HG03565 (cell line): ENCODE measurements around the gene REEP3.
"Not testable (repeated sequence)": the region's sequence is repeated elsewhere in the genome, so short reads cannot be mapped to it uniquely, and the experiment has no call there.

Experiments used
- ATAC-seq: cut with Tn5 transposase; IDR thresholded peaks from one replicate; pipeline ENCODE4 v1.9.1; 2021; ENCODE audit warnings: mild to moderate bottlenecking, moderate library complexity; ENCODE audit not compliant: unreplicated experiment

REEP3 gene

DNA sequence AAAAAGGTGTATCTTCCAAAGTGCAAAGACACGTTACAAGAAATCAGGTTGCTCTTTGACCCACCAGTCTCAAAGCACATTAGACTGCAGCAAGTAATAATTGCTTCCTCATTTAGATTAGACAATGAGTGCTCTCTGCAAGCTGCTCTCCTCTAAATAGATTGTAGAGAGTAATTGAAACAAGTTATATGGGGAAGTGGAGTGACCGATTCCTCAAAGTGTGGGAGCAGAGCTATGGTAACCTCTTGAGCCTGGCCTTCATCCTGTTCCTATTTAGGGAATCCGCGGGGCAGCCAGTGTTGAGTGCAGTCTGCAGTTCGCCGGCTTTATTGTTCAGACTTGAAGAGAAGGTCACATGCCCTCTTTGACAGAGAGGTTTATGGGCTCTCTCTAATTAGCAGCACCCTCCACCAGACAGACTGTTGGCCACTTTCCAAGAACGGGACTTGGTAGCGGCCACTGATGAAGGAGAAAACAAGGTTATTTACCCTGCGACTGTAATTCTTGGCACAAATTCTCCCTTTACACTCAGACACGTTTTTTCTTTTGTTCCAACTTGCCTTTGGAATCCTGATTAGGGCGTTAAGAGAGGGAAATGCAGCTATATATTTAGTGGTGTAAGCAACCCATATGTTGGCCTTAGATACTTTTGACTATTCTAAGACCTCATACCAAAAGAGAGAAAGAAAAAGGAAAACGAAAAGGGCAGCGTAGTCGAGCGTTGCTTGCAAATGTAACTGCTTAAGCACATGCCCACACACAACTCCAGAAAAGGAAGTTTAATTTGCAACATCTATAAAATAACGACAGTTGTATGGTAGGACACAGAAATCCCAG lies 107.5 kb downstream of the REEP3 start:
- peak; percentile 24 for ATAC-seq

DNA sequence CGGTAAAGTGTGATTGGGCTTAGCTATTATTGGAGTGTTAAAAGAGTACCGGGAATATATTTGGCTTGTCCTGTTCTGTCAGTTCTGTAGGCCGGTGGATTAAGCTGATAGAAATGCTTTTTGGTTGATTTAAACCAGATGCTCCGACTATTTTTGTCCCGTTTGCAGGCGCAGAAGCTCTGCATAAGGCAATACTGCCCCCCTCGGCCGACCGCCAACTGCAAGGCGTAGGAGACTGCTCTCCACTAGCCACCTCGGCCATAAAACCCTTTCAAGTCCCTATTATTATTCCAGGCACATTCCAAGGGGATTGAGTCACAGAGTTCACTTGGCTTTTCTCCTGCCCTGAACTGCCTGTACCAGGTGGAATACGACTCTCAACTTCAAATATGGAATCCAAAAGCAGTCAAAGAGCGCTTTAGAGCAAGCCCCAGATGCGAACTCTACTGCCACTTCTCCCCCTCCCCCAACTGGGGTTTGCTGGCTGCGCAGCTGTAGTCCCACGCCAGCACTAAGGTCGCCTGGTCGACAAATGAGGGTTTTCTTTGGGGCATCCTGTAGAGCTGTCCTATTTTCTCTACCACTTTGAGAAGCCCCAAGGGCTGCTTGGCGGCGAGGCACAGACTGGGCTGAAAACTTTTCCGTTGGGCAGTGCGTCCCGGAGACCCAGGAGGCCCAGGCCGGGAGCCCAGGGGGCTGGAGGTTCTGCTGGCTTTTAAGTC lies 108.3 kb downstream of the REEP3 start:
- peak; percentile 34 for ATAC-seq

DNA sequence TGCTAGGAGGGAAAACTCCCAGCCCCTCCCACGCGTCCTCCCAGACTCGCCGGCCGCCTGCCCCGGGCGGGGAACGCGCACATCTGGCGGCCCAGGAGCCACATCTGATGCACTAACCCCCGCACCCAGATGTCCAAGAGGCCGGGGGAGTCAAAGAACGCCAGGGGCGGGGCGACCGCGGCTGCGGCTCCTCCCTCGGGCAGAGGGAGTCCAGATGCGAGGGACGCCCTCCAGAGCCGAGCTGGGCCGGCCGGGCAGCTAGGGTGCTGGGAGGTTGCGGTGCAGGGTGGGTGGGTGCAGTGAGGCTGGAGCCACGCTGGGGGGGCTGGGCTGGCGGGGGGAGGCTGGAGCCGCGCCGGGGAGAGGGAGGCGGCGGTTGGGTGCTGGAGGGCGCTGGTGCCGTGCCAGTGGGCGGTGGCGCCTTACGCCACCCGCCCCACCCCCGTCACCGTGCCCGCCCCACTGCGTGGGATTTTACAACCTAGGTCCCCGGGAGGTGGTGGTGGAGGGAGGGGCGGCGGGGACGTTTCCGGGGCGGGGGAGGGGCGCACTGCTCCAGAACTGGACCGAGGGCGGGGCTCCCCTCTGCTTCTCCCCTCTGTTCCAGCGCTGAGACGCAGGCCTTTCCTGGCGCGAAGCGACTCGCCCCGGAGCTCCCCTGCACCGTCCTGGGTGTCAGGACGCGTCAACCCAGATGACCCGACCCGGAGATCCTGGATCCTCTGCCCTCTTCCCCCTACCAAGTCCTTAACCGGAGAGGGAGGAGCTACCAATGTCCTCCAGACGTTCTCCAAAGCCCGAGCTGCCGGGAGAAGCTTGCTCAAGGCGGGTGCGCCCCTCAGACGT lies 109.1 kb downstream of the REEP3 start:
- ATAC-seq: peak; percentile 41

DNA sequence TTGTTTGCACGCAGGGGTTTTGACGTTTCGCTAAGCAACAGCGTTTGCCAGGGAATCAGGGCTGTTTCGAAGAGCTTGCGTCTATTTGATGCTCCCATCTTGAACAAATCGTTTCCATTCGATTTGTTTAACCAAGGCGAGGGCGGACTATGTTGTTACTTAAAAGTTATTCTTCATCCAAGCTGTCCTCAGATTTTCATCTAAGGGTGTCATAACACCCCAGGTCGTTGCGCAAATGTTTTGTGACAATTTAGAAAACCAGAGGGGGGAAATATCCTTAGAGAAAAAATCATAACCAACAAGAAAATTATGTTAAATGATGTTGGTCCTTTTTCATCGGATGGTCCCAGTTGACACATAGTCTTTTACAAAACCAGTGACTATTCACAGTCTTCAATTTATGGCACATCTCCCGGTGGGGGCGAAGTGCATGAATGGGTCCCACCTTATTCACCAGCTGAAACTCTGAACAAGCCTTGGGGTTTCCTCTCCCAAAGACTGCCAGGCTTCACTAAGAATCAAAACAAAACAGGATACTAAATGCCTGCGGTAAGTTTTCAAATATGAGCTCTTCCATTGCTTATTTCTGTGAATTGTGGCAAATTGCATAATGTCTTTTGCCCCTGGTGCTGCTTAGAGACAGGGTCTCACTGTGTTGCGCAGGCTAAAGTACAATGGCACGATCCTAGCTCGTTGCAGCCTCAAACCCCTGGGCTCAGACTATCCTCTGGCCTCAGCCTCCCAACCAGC lies 109.9 kb downstream of the REEP3 start:
- ATAC-seq: no peak

DNA sequence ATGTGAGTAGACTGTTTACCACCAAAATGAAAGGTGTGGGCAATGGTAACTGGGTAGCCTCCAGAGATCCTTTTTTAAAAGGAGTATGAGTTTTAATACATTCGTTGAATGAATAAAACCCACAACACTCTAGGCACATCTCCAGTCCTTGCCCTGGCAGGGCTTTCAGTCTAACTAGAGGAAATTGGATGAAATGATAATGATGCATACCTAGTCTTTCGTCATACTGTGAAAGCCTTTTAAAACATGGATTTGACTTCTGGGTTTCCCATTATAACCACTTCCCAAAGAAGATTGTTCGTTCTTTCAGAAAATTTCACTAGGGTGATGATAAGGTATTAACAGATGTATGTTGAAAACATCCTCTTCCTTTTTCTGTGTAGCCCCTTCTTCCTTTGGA lies 110.8 kb downstream of the REEP3 start:
- no peak for ATAC-seq

DNA sequence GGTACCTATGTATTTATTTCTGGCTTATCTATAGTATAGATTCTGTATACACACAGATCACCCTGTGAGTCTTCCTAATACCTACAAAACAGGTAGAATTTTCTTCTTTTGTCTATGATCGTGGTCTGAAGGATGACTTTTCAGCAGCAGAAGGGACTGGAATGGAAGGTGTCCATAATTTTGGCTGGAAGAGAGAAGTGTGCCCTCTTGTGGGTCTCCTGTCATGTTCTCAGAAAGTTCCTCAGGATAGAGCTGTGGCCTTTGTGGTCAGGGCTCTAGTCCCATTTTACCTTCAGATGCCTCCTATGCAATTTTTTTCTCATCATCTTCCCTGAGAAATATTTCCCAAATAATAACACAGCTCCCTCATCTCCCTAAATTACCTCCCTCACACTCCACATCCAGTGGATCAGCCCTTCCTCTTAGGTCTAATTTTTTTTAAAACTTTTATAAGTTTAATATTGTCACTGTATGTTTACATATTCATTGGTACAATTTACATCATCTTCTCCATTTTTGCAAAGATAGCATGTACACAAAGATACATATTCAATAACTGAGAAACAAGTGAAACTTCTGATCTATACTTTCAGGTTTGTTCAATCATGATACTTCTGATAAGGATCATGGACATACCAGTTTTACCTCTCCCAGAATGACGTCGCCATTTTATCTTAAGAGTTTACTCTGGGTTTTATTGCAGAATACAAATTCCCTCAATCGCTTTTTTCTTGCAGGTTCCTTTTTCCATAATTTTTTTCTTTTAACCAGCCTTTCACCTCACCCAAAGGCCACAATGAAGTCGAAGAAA lies 112.7 kb downstream of the REEP3 start:
- ATAC-seq: no peak

DNA sequence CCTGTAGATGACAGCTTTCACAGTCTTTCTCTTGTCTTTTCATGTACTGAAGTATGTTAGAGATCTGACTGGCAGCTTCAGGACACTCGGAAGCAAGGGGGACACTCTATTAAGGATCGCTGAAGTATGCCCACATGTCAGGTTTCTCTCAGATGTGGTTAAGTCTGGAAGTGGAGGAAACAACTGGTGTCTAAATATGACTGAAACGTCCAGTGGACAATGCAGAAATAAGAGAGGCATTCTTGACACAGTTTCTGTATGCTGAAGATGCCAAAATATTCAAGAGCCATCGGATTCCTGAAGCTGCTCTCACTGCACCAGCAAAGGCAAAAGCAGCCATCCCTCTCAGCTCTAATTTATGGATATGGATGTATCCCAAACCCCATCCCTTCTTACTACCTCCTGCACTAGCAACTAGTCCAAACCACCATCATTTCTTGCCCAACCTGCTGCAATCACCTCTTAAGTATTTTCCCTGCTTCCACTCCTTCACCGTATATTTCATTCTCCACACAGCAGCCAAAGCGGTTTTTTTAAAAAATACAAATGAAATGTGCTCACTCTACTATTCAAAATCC lies 113.4 kb downstream of the REEP3 start:
- no peak for ATAC-seq

DNA sequence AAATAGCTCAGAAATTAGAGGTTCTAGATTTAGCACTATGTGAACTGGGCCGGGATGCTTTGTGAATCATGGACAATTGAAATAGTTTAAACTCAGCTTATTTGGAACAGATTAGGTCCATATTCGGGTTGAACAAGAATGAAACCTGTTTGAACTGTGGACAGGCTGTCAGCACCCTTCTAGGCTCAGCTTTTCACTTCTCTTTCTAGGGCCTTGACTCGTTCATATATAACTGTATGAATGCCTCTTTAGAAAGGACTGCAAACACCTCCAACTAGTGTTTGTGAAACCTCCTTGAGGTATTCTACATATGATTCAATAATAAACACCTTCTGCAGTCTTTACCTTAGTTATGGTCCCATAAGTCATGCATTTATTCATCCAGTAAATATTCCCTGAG lies 115.6 kb downstream of the REEP3 start:
- ATAC-seq: peak; percentile 59

DNA sequence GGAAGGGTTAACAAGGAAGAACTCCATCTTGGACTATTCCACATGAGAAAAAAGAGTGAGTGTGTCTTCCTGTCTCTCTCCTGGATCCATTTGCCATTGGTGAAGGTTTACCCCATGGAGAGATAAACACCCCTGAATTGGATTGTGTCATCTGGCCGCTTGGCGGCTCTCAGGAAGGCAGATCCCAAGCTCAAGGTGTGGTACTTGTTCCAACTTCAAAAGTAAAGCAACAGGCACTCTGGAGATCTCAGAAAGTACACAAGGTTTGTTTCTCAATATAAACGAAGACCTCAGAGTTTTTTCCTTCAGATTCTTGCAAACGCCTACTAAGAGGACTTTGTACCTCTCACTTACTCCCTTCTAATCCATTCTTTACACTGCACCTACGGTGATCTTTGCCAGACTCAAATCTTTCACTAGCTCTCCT lies 116.7 kb downstream of the REEP3 start:
- no peak for ATAC-seq

DNA sequence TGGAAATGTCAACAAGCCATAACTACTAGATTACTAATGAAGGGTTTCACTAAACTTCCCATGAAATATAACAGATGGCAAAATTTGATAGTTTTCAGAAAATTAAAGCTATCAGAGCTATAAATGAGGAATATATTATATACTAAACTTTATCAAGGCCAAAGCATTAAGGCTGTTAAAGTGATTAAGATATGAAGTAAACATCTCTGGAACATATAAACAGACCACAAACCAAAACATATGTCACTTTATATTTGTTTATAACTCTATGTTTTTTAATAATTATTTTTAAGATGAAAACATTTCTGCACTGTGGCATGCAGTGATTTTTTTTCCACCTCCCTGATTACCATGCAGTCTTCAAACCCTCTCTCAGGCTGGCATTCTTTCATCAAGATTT lies 120.2 kb downstream of the REEP3 start:
- no peak for ATAC-seq

DNA sequence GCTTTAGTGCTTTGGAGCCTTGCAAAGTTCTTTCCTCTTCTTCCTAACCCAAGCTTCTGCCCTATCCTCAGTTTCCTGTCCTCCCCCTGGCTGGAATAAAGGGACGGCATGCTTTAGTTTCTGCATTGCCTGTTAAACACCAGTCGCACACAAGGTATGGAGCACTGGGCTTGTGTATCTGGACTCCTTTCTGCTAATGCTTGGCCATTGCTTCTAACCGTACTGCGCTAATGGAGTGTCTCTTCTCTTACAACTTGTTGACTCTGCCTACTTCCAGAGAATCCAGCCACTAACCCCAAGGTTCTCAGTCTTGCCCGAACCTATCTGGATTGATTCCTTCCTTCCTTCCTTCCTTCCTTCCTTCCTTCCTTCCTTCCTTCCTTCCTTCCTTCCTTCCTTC lies 120.6 kb downstream of the REEP3 start:
- no peak for ATAC-seq

DNA sequence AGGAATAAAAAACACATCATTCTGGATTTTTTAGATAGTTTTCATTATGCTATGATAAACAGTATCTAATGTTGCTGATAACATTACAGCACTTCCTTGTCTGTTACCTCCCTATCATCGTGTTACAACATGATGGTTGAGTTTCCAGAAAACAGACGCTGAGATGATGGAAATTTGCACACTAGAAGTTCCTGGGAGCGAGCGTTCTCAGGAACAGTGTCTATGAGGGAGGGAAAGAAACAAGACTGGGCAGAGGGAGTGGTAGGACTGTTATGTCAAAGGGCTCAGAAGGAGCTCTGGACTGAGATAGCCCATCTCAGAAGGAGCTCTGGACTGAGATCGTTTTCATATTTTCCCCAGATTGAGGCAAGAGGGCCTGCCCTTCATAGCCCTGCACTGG lies 121.6 kb downstream of the REEP3 start:
- no peak for ATAC-seq

DNA sequence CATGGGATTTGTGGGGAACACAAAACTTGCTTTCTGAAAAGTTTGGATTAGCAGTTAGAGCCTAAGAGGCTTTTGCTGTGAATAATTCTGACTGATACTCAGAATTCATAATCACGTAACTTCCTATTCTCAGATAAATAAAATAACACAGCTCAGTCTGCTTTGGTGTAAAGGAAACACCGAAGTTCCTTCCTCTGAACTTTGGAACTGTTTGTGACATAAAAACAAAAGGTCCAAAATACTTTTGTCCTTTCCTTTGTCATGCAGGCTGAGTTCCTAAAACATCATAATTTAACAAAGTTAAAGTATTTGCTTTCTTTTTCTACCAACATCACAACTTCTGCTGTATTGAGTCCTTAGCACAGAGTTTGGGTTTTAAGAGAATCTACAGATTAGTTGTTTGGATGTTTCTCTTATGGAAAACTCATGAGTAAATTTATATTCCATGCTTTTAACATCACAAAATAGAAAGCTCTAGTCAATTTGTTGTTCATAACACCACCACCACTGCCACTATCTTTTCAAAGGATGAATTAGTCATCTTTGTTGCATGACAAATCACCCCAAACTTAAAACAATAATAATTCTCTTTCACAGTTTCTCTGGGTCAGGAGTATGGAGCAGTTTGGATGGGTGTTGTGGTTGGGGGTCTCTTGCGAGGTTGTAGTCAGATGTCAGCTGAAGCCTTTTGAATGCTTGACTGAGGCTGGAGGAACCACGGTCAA lies 123.4 kb downstream of the REEP3 start:
- ATAC-seq: no peak

DNA sequence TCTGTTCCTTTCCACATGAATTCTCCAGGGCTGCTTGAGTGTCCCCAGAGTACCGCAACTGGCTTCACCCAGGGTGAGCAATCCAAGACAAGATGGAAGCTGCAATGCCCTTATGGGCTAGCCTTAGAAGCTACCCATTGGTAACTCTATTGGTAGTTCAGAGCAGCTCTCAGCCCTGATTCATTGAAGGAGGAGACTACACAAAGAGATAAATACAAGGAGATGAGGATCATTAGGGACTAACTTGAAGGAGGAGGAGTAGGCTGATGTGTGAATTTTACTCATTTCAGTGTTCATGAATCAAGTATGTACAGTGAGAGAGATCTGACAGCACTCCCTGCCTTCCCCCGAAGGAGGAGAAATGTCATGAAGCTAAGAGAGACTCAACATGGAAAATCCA lies 124.0 kb downstream of the REEP3 start:
- ATAC-seq: no peak

DNA sequence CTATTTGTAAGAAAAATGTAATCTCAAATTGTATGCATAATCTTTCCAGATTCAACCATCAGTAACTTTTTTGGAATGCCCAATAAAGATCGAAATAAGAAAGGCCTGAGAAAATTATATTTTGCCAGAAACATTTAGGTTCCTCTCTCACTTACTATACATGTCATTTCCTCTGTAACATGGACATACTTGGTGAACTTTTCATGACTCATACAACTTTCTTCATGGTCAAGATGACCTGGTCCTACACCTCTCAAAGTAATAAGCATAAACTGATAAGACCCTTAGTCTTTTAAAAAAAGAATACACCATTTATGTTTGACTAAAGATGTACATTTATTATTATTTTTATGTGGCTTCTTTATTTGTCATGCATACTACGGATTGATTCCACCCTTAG lies 125.3 kb downstream of the REEP3 start:
- ATAC-seq: peak; percentile 79

DNA sequence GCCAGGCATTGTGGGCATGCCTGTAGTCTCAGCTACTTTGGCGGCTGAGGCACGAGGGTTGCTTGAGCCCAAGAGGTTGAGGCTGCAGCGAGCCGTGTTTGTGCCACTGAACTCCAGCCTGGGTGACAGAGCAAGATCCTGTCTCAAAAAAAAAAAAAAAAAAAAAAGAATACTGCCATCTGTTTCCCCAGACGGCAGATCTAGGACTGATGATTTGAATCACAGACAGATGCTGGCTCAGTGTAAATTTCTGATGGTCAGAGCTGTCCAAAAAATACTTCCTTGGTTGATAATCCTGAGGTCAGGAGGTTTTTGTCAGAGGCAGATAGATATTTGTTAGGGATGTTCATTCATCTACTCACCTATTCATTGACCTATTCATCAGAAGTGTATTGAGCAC lies 130.7 kb downstream of the REEP3 start:
- no peak for ATAC-seq

DNA sequence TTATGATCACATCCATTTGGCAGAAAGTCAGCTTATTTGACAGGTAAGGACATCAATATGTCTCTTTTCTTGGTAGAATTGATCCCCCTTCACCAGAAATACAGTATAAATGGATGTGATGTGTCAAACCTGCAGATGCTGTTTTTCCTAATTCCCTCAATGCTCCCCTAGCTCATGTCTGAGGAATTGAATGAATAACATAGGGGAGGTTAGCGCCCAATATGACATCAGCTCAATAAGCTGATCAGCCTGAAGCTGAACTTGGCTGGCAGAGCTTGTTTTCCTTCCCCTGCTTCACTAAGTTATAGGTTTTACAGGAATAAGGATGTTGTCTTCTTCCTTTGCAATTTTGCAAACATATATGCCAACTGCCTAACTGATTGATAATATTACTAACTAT lies 132.5 kb downstream of the REEP3 start:
- ATAC-seq: no peak

DNA sequence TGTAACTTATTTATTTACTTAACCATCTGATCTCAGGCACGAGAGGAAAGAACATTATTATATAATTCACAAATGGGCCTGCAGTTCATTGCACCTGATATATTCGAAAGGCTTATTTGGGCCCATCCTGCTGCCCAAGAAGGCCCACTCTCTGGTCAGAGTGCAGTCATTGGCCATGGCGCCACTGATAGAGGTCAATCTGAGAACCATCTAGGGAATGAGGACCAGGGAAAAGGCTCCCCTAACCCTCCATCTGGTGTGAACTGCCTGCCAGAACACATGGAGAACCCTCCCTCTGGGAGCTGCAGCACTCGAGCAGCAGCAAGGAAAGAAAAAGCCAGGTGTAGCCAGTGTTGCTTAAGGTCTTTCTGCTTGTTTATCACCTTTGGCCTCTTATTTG lies 136.6 kb downstream of the REEP3 start:
- ATAC-seq: no peak

DNA sequence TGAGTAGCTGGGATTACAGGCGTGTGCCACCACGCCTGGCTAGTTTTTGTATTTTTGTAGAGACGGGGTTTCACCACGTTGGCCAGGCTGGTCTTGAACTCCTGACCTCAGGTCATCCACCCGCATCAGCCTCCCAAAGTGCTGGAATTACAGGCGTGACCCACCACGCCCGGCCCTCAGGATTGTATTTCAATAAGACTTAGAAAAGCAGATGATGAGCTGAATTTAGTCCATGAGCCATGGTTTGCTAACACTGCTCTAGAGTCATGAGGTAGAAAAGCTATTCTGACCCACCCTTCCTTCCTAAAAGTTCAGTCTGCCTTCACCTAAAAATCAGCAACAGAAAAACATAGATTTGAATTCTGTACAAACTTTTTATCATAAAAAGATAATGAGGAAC lies 139.7 kb downstream of the REEP3 start:
- ATAC-seq: not testable (repeated sequence)
